Esophagus squamous epithelium (tissue), 4 donors: ENCODE results near the gene ZNF516.

Experiments used
- POLR2A ChIP-seq, 4 donors: fragments of 450-650 bp; IDR thresholded peaks; one replicate each; pipeline ENCODE4 v1.6.1; 2017; ENCODE audit warnings: antibody characterized with exemption in 4 of 4, mild to moderate bottlenecking in 4 of 4, moderate library complexity in 3 of 4
- TF ChIP-seq, protein P1 (sequence below), 6 experiments: fragments of 450-650 bp in 4 of 6; fragments of 200-600 bp in 2 of 6; sonication (generic) in 2 of 6; IDR thresholded peaks; one replicate each; pipeline ENCODE4 v1.5.1; 2016 to 2019; ENCODE audit warnings: antibody characterized with exemption in 6 of 6, mild to moderate bottlenecking in 4 of 6, moderate library complexity in 4 of 6

DNA sequence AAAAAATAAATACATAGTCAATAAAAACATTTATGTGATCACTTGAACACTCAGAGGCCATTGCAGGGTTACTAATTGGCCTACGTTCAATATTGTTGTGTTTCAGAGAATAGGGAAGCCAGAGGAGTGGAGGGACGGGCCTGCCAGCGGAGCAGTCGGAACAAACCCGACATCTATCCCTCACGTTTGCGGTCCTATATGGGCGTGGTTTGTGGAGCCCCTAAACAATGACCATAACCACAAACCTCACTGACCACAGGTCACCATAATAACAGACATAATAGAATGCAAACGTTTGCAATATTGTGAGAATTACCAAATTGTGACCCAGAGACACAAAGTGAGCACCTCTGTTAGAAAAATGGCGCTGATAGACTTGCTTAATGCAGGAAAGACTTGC is 19.5 kb upstream of the ZNF516 start:
- TF ChIP-seq, protein P1, sequence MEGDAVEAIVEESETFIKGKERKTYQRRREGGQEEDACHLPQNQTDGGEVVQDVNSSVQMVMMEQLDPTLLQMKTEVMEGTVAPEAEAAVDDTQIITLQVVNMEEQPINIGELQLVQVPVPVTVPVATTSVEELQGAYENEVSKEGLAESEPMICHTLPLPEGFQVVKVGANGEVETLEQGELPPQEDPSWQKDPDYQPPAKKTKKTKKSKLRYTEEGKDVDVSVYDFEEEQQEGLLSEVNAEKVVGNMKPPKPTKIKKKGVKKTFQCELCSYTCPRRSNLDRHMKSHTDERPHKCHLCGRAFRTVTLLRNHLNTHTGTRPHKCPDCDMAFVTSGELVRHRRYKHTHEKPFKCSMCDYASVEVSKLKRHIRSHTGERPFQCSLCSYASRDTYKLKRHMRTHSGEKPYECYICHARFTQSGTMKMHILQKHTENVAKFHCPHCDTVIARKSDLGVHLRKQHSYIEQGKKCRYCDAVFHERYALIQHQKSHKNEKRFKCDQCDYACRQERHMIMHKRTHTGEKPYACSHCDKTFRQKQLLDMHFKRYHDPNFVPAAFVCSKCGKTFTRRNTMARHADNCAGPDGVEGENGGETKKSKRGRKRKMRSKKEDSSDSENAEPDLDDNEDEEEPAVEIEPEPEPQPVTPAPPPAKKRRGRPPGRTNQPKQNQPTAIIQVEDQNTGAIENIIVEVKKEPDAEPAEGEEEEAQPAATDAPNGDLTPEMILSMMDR (IDR thresholded peaks at IDR 0.05) = no peak
- no peak for TF ChIP-seq POLR2A (IDR thresholded peaks at IDR 0.05)
